Skeletal muscle tissue (tissue), 5 donors: ENCODE data around the gene CAMTA2. TPM values are rescaled to one million over a fixed set of nuclear protein-coding genes. Genes with fewer than 3 reads are reported as not detected.

ENCODE experiments used
- H3K27ac ChIP-seq: one replicate; pipeline ENCODE4 v1.7.0; 2013; ENCODE audit warnings: mild to moderate bottlenecking, low read depth, low read length, inconsistent platforms
- H3K27me3 ChIP-seq, 3 donors: one replicate each; pipeline ENCODE4 v1.7.0; 2013; ENCODE audit warnings: low read length in 3 of 3; ENCODE audit not compliant: control insufficient read depth in 3 of 3, insufficient read depth in 3 of 3
- H3K36me3 ChIP-seq, 3 donors: one replicate each; pipeline ENCODE4 v1.7.0; 2013; ENCODE audit warnings: low read length in 3 of 3; ENCODE audit not compliant: control insufficient read depth in 3 of 3, insufficient read depth in 3 of 3
- H3K4me1 ChIP-seq, 3 donors: one replicate each; pipeline ENCODE4 v1.7.0; 2013; ENCODE audit warnings: low read length in 3 of 3, mild to moderate bottlenecking in 3 of 3; ENCODE audit not compliant: control insufficient read depth in 3 of 3, insufficient read depth in 3 of 3
- H3K4me3 ChIP-seq, 3 donors: one replicate each; pipeline ENCODE4 v1.7.0; 2013; ENCODE audit warnings: low read length in 3 of 3
- H3K9ac ChIP-seq, 3 donors: one replicate each; pipeline ENCODE4 v1.7.0; 2013; ENCODE audit warnings: low read length in 3 of 3, mild to moderate bottlenecking in 3 of 3, moderate library complexity in 2 of 3, low read depth in 1 of 3
- H3K9me3 ChIP-seq, 3 donors: one replicate each; pipeline ENCODE4 v1.7.0; 2013; ENCODE audit warnings: low read length in 3 of 3; ENCODE audit not compliant: control insufficient read depth in 3 of 3
- small RNA-seq: library from RNA; depleted of rRNA; stranded (forward); fragments of <200 nt; gene quantifications from one replicate; pipeline ENCODE3, GENCODE V24; 2014
- total RNA-seq: library from RNA; depleted of rRNA; stranded (reverse); fragments of >200 nt; gene quantifications from one replicate; pipeline ENCODE4 v1.2.3, GENCODE V29; 2014
- donor health status: Osteomylitis.

Gene CAMTA2
- total RNA-seq, 1 donor from 2014 or later = 4.7 TPM

DNA sequence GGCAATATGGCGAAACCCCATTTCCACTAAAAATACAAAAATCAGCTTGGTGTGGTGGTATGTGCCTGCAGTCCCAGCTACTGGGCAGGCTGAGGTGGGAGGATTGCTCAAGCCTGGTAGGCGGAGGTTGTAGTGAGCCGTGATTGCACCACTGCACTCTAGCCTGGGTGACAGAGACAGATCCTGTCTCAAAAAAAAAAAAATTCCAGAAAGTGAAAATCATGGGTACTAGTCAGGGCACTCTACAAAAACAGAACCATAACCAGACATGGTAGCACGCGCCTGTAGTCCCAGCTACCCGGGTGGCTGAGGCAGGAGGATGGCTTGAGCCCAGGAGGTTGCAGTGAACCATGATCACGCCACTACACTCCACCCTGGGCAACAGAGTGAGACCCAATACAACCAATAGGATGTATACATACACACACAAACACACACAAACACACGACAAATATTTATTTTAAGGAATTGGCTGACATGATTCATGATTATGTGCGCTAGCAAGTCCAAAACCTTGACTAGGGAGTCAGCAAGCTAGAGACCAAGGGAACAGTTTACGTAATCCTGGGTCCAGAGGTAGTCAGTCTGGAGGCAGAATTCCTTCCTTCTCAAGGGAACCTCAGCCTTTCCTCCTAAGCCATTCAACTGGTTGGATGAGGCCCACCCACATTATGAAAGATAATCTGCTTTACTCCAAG lies 67.0 kb downstream of the CAMTA2 start:
- Histone ChIP-seq H3K36me3 (no peaks in the 10 kb centered on the region), H3K4me3 (no peak overlapping the region), H3K27ac (no peak overlapping the region), H3K9ac (no peak overlapping the region), H3K4me1 (no peaks in the 10 kb centered on the region), H3K9me3 (no peaks in the 10 kb centered on the region), H3K27me3 (no peaks in the 10 kb centered on the region)

DNA sequence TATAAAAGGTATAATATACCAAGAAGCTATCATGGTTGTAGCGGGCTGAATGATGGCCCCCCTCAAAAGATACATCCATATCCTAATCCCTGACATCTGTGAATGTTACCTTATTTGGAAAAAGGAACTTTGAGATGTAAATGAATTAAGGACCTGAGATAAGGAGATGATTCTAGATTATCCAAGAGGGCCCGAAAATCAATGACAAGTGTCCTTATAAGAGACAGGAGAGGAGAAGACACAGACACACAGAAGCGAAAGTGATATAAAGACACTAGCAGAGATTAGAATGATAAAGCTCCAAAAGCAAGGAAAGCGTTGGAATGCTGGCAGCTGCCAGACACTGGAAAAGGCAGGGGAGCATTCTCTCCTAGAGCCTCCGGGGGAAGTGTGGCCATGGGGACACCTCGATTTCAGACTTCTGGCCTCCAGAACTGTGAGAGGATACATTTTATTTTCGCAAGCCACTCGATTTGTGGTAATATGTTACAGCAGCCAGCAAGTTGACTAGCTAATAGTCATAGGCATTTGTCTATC lies 67.9 kb downstream of the CAMTA2 start:
- Histone ChIP-seq H3K27me3 (no peaks in the 10 kb centered on the region), H3K9me3 (no peaks in the 10 kb centered on the region), H3K9ac (no peak overlapping the region), H3K4me3 (no peak overlapping the region), H3K4me1 (no peaks in the 10 kb centered on the region), H3K36me3 (no peaks in the 10 kb centered on the region), H3K27ac (no peak overlapping the region)

Small RNA genes lying within 50 kb of the gene (small RNA-seq; reads per million reads assigned to genes)
- gene MIR6864 (not detected), gene MIR6865 (not detected)

Other genes with a start within 250 kb of the CAMTA2 start
- gene ZMYND15, start 247.8 kb downstream of the CAMTA2 start, total RNA-seq = 0.52 TPM
- 1.6 TPM for gene CXCL16, start 247.7 kb downstream of the CAMTA2 start, total RNA-seq
- gene TM4SF5, start 215.8 kb downstream of the CAMTA2 start, total RNA-seq = not detected
- 4.7 TPM for gene VMO1, start 201.3 kb downstream of the CAMTA2 start, total RNA-seq
- not detected for gene GLTPD2, start 198.7 kb downstream of the CAMTA2 start, total RNA-seq
- gene PSMB6, start 191.5 kb downstream of the CAMTA2 start, total RNA-seq = 105 TPM
- 9.9 TPM for gene PLD2, start 180.5 kb downstream of the CAMTA2 start, total RNA-seq
- gene MINK1, start 154.3 kb downstream of the CAMTA2 start, total RNA-seq = 13.0 TPM
- gene C17orf107, start 88.1 kb downstream of the CAMTA2 start, total RNA-seq = 2.6 TPM
- gene CHRNE, start 84.6 kb downstream of the CAMTA2 start, total RNA-seq = 1.0 TPM
- under 0.01 TPM for gene GP1BA, start 55.4 kb downstream of the CAMTA2 start, total RNA-seq
- 59.5 TPM for gene SLC25A11, start 47.6 kb downstream of the CAMTA2 start, total RNA-seq
- gene RNF167, start 47.4 kb downstream of the CAMTA2 start, total RNA-seq = 12.0 TPM
- 137 TPM for gene PFN1, start 39.1 kb downstream of the CAMTA2 start, total RNA-seq
- gene ENO3, start 36.6 kb downstream of the CAMTA2 start, total RNA-seq = 2,880 TPM
- gene SPAG7, start 19.9 kb downstream of the CAMTA2 start, total RNA-seq = 51.7 TPM
- not detected for gene INCA1, start 9.8 kb upstream of the CAMTA2 start, total RNA-seq
- gene KIF1C, start 10.3 kb upstream of the CAMTA2 start, total RNA-seq = 47.5 TPM
- not detected for gene SLC52A1, start 47.8 kb upstream of the CAMTA2 start, total RNA-seq
- 6.3 TPM for gene ZFP3, start 90.8 kb upstream of the CAMTA2 start, total RNA-seq
- 6.8 TPM for gene ZNF232, start 124.2 kb upstream of the CAMTA2 start, total RNA-seq
- gene USP6, start 128.4 kb upstream of the CAMTA2 start, total RNA-seq = 3.7 TPM
- 8.9 TPM for gene ZNF594, start 204.2 kb upstream of the CAMTA2 start, total RNA-seq
- 2.1 TPM for gene SCIMP, start 247.2 kb upstream of the CAMTA2 start, total RNA-seq